Activated CD4-positive, alpha-beta T cell treated with anti-CD3 and anti-CD28 coated beads, Interleukin-2, amount 50 U/mL, for 48 hours (primary cell): ENCODE measurements around the gene STXBP1.

Source experiments
- DNase-seq, 2 experiments: peaks; one replicate each; pipeline ENCODE4 v3.0.0-alpha.2; 2020

STXBP1 gene

DNA sequence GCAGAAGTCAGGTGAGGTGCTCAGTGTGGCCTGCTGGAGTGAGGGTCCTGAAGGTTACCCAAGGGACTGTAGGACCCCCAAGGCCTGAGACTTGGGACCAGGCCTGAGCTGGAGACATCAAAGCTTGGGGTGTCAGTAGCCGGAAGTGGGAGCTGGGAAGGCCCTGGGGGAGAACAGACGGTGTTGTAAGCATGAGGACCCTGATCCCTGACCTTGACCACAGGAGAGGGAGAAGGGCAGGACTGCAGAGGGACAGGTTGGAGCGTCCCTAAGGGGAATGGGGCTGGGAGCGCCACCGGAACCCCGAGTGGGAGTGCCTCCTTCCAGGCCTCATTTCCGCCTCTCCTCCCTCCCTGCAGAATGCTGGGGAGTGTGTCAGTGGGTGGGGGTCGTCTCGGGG, 104.3 kb downstream of the STXBP1 start:
- DNase-seq: no peak

DNA sequence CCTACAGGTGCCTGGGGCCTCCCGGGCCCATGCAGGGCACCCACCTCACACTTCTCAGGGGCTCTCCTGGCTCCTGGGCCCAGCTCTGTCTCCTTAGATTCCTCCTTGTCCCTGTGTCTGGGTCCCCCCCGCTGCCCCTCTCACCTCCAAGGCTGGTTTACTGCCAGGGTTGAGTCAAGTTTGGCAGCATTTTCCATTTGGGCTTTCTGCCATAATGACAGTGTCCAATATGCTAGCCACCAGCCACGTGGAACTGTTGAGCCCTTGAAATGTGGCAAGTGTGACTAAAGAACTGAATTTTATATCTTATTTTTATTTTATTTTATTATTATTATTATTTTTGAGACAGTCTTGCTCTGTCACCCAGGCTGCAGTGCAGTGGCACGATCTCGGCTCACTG, 105.7 kb downstream of the STXBP1 start:
- no peak for DNase-seq

DNA sequence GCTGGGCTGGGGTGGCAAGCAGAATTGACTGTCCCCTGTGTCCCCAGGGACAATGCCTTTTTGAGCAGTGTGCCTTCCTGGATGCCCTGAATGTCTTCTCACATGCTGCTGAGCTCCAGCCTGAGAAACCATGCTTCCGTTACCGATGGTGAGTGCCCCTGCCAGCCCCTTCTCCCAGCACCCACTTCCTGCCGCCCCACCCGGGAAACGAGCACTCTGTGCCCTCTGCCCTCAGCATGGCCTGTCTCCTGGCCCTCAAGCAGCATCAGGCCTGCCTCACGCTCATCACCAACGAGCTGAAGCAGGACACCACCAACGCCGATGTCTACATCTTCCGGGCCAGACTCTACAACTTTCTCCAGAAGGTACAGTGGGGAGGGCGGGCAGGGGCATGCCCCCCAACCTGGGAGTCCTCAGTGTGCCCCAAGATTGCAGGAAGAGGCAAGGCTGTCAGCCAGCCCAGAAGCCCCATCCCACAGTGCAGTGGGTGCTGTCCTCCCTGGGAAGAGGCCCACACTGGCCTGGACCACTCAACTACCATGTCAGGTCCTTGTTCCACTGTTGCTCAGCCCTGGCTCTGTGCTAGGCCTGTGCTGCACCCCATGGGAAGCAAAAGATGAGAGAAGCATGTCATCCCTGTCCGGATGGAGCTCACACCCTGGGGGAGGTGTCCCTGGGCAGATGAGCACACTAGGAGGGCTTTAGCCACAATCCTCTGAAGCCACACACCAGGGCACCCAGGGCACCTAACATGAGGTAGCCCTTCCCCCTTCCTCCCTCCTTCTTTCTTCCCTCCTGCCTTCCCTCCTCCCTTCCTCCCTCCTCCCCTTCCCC, 108.2 kb downstream of the STXBP1 start:
- no peak for DNase-seq

- no peak for DNase-seq
Measured at GRCh38 chr9:127720865-127721227, 108.8 kb downstream of the STXBP1 start.

DNA sequence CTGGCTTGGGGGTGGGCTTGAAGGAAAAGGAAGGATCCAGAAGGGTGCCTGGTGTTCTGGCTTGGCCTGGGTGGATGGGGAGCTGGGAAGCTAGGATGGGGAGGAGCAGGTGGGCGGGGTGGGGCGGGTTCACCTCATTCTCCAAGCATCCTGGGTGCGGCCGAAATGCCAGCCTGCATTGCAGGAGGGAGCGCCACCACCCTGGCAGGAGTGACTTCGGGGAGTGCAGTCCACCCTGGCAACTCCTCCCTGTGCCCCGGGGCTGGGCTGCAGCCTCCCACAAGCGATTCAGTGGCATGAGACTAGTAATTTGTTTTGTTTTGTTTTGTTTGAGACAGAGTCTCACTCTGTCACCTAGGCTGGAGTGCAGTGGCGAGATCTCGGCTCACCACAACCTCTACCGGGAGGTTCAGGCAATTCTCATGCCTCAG, 109.3 kb downstream of the STXBP1 start:
- no peak for DNase-seq

DNA sequence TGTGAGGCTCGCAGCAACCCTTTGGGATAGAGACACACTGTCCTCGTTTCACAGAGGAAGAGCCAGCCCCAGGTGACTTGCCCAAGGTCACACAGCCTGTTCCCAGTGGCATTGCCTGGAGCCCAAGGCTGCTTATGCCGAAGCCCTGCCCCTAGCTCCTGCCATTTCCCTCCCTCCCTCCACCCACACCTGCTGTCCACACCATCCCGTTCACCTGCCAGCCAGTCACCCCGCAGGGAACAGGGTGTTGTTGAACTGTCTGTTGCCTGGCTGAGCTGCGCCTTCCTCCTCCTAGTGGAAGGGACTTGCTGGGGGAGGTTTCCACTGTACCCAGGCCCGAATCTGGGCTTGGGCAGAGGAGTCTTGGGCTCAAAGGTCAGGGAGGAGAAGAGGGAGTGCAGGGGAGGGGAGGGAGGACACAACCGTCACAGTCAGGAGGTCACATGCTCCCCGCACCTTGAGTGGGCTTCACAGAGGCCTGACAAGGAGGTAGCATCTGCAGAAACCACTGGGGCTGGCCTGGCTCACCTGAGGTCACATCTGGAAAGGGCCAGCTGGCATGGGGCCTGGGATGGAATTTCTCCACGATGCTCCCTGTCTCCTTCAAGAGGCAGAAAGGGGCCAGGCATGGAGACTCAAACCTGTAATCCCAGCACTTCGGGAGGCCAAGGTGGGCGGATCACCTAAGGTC, 110.1 kb downstream of the STXBP1 start:
- DNase-seq: no peak

DNA sequence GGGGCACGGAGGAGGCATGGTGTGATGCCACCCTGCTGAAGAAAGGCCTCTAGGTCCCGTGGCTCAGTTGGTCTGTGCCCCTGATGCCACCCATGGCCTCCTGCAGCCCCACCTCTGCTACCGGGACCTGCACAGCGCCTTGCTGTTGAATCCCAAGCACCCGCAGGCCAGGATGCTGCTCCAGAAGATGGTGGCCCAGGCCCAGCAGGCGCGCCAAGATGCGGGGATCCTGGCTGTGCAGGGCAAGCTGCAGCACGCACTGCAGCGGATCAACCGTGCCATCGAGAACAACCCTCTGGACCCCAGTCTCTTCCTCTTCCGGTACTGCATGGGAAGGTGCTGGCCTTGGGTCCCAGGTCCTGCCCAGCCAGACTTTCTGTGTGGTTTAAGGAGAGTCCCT, 110.9 kb downstream of the STXBP1 start:
- no peak for DNase-seq

GRCh38 chr9:127723444-127723843, 111.4 kb downstream of the STXBP1 start:
- DNase-seq: no peak

- DNase-seq: no peak
Measured at GRCh38 chr9:127724012-127724411, 111.9 kb downstream of the STXBP1 start.

GRCh38 chr9:127726871-127727270, 114.8 kb downstream of the STXBP1 start:
- DNase-seq: no peak

DNA sequence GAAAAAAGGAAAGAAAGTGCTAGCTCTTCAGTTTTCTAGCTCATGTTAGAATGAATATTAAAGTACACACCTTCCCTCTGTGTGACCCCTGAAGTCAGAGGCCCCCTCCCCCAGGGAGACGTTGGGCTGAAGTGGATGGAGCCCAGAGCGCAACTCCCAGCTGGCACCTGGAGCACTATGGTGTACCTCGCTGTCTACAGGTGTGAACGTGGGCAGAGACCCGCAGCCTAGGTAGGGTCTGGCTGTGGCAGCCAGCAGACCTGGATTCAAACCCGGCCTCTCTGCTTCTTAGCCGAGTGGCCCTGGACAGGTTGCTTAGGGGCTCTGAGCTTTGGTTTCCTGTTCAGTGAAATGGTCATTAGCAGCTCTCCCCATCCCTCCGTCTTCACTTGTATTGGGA, 116.7 kb downstream of the STXBP1 start:
- no peak for DNase-seq

- DNase-seq: no peak
Measured at GRCh38 chr9:127729522-127730256, 117.6 kb downstream of the STXBP1 start.

GRCh38 chr9:127730262-127730661, 118.2 kb downstream of the STXBP1 start:
- DNase-seq: no peak

DNA sequence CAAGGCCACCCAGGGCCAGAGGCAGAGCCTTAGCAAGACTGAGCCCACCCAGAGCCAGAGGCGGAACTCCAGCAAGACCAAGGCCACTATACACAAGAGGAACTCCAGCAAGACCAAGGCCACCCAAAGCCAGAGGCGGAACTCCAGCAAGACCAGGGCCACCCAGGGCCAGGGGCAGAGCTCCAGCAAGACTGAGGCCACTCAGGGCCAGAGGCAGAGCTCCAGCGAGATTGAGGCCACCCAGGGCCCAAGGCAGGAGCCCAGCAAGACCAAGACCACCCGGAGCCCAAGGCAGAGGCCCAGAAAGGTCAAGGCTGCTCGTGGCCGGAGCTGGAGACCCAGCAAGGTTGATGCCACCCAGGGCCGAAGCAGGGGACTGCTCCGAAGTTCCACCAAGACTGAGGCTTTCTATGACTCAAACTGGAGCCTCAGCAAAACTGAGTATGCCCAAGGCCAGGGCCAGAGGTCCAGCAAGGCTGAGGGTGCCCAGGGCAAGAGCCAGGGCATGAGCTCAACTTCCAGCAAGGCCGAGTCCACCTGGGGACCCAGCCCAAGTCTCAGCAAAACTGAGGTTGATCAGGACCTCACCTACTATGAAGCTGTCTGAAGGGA, 118.8 kb downstream of the STXBP1 start:
- DNase-seq: no peak

DNA sequence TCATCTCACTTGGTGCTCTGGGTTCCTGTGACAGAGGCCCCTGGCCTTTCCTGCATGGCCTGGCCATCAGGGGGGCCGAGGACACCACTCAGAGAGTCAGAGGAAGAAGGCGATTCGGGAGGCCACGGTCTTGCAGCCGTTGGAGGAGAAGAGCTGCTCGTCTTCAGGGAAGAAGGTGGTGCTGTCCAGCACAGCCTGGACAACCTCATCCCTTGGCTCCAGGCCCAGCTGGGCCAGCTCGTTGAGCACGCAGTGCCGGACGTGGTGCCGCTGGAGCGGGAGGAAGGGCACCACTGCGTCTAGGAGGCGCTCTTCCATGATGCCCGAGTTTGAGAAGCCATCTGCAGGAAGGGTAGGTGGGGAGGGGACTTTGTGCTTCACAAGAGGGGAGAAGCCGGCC, 119.9 kb downstream of the STXBP1 start:
- no peak for DNase-seq

DNA sequence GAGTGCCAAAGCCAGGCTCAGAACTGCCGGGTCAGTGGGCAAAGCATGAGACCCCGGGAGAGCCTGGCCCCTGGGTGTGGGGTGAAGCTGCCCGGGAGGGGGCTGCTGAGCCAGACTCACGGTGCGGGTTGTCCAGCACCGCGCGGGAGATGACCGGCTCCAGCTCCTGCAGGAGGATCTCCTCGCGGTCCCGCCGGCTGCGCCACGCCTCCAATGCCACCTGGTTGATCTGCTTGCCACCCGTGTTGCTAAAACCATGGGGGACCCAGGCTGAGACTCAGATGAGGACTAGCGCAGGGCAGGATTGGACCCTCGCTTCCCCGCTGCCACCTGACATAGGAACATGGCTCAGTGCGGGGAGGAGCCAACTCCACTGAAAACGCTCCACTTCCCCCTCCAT, 120.4 kb downstream of the STXBP1 start:
- DNase-seq: no peak

DNA sequence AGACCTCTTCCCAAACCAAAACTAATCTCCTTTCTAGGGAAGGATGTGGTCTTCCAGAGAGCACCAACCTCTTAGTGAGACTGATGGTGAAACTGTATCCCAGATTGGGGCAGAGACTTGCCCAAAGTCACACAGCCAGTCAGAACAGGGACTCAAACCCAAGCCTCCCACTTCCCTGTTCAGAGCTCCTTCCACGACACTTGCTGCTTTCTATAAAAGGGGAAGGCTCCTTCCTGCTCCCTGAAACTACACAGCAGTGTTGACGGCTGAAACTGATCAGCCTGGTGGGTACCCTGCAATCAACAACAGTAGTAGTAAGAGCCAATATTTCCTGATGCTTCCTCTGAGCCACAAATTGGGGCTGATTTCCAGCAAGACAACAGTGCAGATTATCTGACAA, 121.5 kb downstream of the STXBP1 start:
- no peak for DNase-seq

DNA sequence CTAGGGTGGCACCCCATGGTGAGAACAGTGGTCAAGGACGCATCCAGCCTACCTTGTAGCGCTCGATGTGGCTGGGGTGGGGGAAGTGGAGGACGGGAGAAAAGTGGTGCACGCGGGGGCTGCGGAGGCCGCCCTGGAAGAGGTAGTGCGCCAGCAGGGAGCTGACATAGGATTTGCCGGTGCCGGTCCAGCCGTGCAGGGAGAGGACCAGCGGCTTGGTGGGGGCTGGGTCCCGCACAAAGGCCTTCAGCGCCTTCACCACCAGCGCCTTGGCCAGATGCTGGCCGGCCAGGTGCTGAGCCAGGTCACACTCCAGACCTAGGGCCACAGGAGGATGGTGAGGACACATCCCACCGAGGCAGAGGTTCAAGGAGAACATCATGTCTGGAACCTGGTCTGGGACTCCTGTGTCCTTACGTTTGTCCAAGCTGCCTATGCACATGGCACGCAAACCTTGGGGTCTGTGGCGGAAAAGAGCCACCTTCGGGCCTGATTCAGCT, 122.2 kb downstream of the STXBP1 start:
- DNase-seq: no peak

- DNase-seq: peak; percentile 99
Measured at GRCh38 chr9:127734747-127735529, 122.9 kb downstream of the STXBP1 start, which contains the start of gene TOR2A. Gene TOR2A (minus strand): TSS chr9:127735294. CDS start chr9:127735270, 24 bp downstream.

DNA sequence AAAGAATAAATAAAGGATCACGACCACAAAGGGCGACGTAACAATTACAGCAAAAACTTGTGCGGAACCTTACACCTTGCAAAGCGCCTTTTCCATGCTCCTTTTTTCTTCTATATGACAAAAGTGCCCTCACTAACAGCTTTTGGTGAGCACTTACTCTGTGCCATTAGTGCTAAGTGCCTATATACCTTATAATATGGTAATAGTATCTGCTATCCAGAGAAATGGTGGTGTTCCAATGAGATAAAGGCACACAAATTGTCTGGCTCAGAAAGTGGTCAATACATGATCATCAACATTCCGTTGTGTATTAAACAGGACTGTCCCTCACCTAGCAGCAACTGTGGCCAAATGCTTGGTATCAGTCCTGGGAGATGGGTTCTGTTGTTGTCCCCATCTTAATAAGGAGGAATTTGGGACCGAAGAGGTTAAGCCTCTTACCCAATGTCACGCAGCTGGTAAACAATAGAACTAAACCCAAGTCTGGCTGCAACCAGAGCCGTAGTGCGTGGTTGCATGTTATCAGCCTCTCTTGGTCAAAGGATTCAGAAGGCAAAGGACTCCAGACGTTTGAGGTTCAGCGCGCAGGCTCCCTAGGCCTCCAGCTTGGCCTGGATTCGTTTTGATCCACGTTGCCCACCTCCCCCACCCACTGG, 123.6 kb downstream of the STXBP1 start:
- no peak for DNase-seq

DNA sequence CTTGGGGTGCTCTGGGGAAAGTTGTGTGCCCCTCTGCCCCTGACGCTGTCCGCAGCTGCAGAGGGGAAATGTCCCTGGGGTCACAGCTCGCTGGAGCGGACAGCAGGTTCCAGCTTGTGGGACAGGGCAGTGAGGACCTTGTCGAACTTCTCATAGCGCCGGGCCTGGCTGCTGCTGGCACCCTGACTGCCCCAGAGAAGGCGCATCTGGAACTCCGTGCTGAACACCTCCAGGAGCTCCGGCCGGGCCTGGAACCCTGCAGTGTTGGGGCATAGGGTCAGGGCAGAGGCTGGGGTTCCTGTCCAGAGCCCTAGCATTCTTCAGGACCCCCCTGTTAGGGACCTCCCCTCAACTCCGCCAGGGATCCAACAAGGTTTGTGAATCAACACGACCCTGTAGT, 126.6 kb downstream of the STXBP1 start:
- no peak for DNase-seq
